Loucy (cell line): Measurements from ENCODE around the gene CEP128.

Source experiments
- H2AFZ ChIP-seq: fragments of 200-600 bp; sonication (generic); 2 replicates; pipeline ENCODE4 v1.6.0; 2016; ENCODE audit warnings: antibody characterized with exemption, mild to moderate bottlenecking, low read length, moderate library complexity
- H3F3A ChIP-seq: fragments of 200-600 bp; 2 replicates; pipeline ENCODE4 v1.6.0; 2016; ENCODE audit warnings: antibody characterized with exemption, low read depth, mild to moderate bottlenecking
- H3K27me3 ChIP-seq: fragments of 200-600 bp; sonication (generic); 2 replicates; pipeline ENCODE4 v1.6.1; 2014; ENCODE audit warnings: low read length, mild to moderate bottlenecking; ENCODE audit not compliant: insufficient read depth, poor library complexity, severe bottlenecking
- H3K36me3 ChIP-seq: fragments of 200-600 bp; sonication (generic); 2 replicates; pipeline ENCODE4 v1.6.1; 2016; ENCODE audit warnings: low read length; ENCODE audit not compliant: insufficient read depth
- H3K4me1 ChIP-seq: fragments of 200-600 bp; sonication (generic); 2 replicates; pipeline ENCODE4 v1.5.1; 2014; ENCODE audit warnings: low read length, mild to moderate bottlenecking; ENCODE audit not compliant: insufficient read depth, poor library complexity, severe bottlenecking
- H3K4me2 ChIP-seq: fragments of 200-600 bp; sonication (generic); 2 replicates; pipeline ENCODE4 v1.6.0; 2014; ENCODE audit warnings: antibody characterized with exemption, low read length, low read depth, mild to moderate bottlenecking; ENCODE audit not compliant: poor library complexity, severe bottlenecking
- H3K4me3 ChIP-seq: fragments of 200-600 bp; sonication (generic); 2 replicates; pipeline ENCODE4 v1.5.1; 2014; ENCODE audit warnings: low read length, mild to moderate bottlenecking, mixed read lengths; ENCODE audit not compliant: poor library complexity, severe bottlenecking
- H3K79me2 ChIP-seq: fragments of 200-600 bp; sonication (generic); 2 replicates; pipeline ENCODE4 v1.6.1; 2014; ENCODE audit warnings: low read length; ENCODE audit not compliant: insufficient read depth
- H3K9ac ChIP-seq: fragments of 200-600 bp; sonication (generic); 2 replicates; pipeline ENCODE4 v1.6.0; 2014; ENCODE audit warnings: mild to moderate bottlenecking, low read depth, low read length, moderate library complexity; ENCODE audit not compliant: poor library complexity, severe bottlenecking
- H3K9me2 ChIP-seq: fragments of 200-600 bp; sonication (generic); replicated peaks from 2 replicates; pipeline ENCODE4 v1.6.1; 2016; ENCODE audit warnings: low read depth, low read length, mixed read lengths
- H3K9me3 ChIP-seq: fragments of 200-600 bp; sonication (generic); 2 replicates; pipeline ENCODE4 v1.6.1; 2014; ENCODE audit warnings: mild to moderate bottlenecking, antibody characterized with exemption, low read length, low read depth; ENCODE audit not compliant: insufficient read depth
- H4K20me1 ChIP-seq: fragments of 200-600 bp; sonication (generic); 2 replicates; pipeline ENCODE4 v1.6.0; 2014; ENCODE audit warnings: antibody characterized with exemption, low read length, mild to moderate bottlenecking; ENCODE audit not compliant: insufficient read depth, poor library complexity, severe bottlenecking
- CTCF ChIP-seq: fragments of 200-600 bp; sonication (generic); conservative IDR thresholded peaks from 2 replicates; pipeline ENCODE4 v1.5.1; 2014; ENCODE audit warnings: mild to moderate bottlenecking, antibody characterized with exemption, low read length
- EZH2phosphoT487 ChIP-seq: fragments of 200-600 bp; IDR thresholded peaks from 2 replicates; pipeline ENCODE4 v1.6.1; 2018; ENCODE audit warnings: antibody characterized with exemption, mild to moderate bottlenecking, moderate library complexity, borderline replicate concordance

The CEP128 gene

GRCh38 chr14:80764921-80765507 is 176.5 kb downstream of the CEP128 start:
- H3K4me3 ChIP-seq, result no peak overlapping the region
- no peaks in the 10 kb centered on the region for H3K9me3 ChIP-seq
- H3K9ac ChIP-seq, result no peak overlapping the region
- H3K36me3 ChIP-seq, result no peaks in the 10 kb centered on the region
- no peak overlapping the region for H2AFZ ChIP-seq
- H3K27me3 ChIP-seq, result no peaks in the 10 kb centered on the region
- peaks cover 13% of the 10 kb centered on the region for H3K4me1 ChIP-seq
- no peak overlapping the region for H3K4me2 ChIP-seq
- TF ChIP-seq EZH2phosphoT487 (no peak), CTCF (no peak)
- H3K9me2 ChIP-seq, result no peaks in the 10 kb centered on the region
- H4K20me1 ChIP-seq, result no peaks in the 10 kb centered on the region
- no peaks in the 10 kb centered on the region for H3F3A ChIP-seq
- H3K79me2 ChIP-seq, result no peaks in the 10 kb centered on the region

GRCh38 chr14:80764496-80764895 is 177.0 kb downstream of the CEP128 start:
- Histone ChIP-seq H3K9me3 (no peaks in the 10 kb centered on the region), H4K20me1 (no peaks in the 10 kb centered on the region), H2AFZ (no peak overlapping the region), H3K4me2 (no peak overlapping the region), H3K36me3 (no peaks in the 10 kb centered on the region), H3K9ac (no peak overlapping the region), H3K27me3 (no peaks in the 10 kb centered on the region), H3K4me3 (no peak overlapping the region), H3K9me2 (no peaks in the 10 kb centered on the region), H3K79me2 (no peaks in the 10 kb centered on the region), H3F3A (no peaks in the 10 kb centered on the region), H3K4me1 (peaks cover 13% of the 10 kb centered on the region)
- TF ChIP-seq CTCF (no peak), EZH2phosphoT487 (no peak)

- Histone ChIP-seq H3K4me2 (no peak overlapping the region), H3F3A (no peaks in the 10 kb centered on the region), H4K20me1 (no peaks in the 10 kb centered on the region), H3K27me3 (no peaks in the 10 kb centered on the region), H3K4me3 (no peak overlapping the region), H3K79me2 (no peaks in the 10 kb centered on the region), H3K36me3 (no peaks in the 10 kb centered on the region), H2AFZ (no peak overlapping the region), H3K9ac (no peak overlapping the region), H3K4me1 (peaks cover 13% of the 10 kb centered on the region), H3K9me2 (no peaks in the 10 kb centered on the region), H3K9me3 (no peaks in the 10 kb centered on the region)
- TF ChIP-seq EZH2phosphoT487, result no peak
- no peak for TF ChIP-seq CTCF
These were observed 178.8 kb downstream of the CEP128 start for GRCh38 chr14:80762641-80763228.
